ENCODE measurements around the gene PLXNA4.

The PLXNA4 gene

GRCh38 chr7:132381742-132382472, 194.4 kb downstream of the PLXNA4 start:
- no peak for TF ChIP-seq CTCF (IDR thresholded peaks at IDR 0.05)

GRCh38 chr7:132380059-132380458, 196.2 kb downstream of the PLXNA4 start:
- TF ChIP-seq CTCF (IDR thresholded peaks at IDR 0.05): no peak

GRCh38 chr7:132379292-132379691, 197.0 kb downstream of the PLXNA4 start:
- no peak for TF ChIP-seq CTCF (IDR thresholded peaks at IDR 0.05)

GRCh38 chr7:132377703-132378584, 198.3 kb downstream of the PLXNA4 start:
- no peak for TF ChIP-seq CTCF (IDR thresholded peaks at IDR 0.05)

- no peak for TF ChIP-seq CTCF (IDR thresholded peaks at IDR 0.05)
Measured at GRCh38 chr7:132377015-132377414, 199.3 kb downstream of the PLXNA4 start.

GRCh38 chr7:132376361-132377013, 199.8 kb downstream of the PLXNA4 start:
- TF ChIP-seq CTCF (IDR thresholded peaks at IDR 0.05): no peak

- no peak for TF ChIP-seq CTCF (IDR thresholded peaks at IDR 0.05)
Measured at GRCh38 chr7:132373879-132374278, 202.4 kb downstream of the PLXNA4 start.

All from LNCAP (cell line).